SK-N-SH (cell line): ENCODE measurements around the gene MUC2. TPM values are rescaled to one million over a fixed set of nuclear protein-coding genes. Genes with fewer than 3 reads are reported as not detected.

Experiments
- CTCF ChIA-PET: fragments of 300-600, 350-600 bp; formaldehyde crosslinking; extraction: SDS; loops from one replicate; lab custom pipeline; 2021; lab: Yijun Ruan, JAX
- POLR2A ChIA-PET: fragments of 350-600 bp; sonication (Branson Sonifier 250); formaldehyde crosslinking; extraction: SDS; loops from one replicate; lab custom pipeline; 2020; ENCODE audit warnings: antibody characterized with exemption, inconsistent platforms; lab: Yijun Ruan, JAX
- DNase-seq: peaks from one replicate; pipeline ENCODE4 v3.0.0; 2012
- H2AFZ ChIP-seq: fragments of 200-600 bp; sonication (generic); 2 replicates; pipeline ENCODE4 v1.8.1; 2016; ENCODE audit warnings: antibody characterized with exemption, mild to moderate bottlenecking, low read depth
- H3F3A ChIP-seq: fragments of 200-600 bp; sonication (generic); replicated peaks from 2 replicates; pipeline ENCODE3; 2016; ENCODE audit warnings: antibody characterized with exemption, mild to moderate bottlenecking; ENCODE audit not compliant: insufficient read depth
- H3K27ac ChIP-seq, 2 experiments: fragments of 200-500 bp in 1 of 2; fragments of 200-600 bp in 1 of 2; sonication (Bioruptor generic) in 1 of 2; sonication (generic), shearing (Covaris generic) in 1 of 2; 2 replicates each; pipeline versions ENCODE4 v1.5.1 to v1.6.1; 2014 to 2016; ENCODE audit warnings: low read depth in 2 of 2, inconsistent platforms in 1 of 2, low read length in 1 of 2, mild to moderate bottlenecking in 1 of 2, mixed read lengths in 1 of 2
- H3K27me3 ChIP-seq: fragments of 200-600 bp; sonication (generic), shearing (Covaris generic); 2 replicates; pipeline ENCODE4 v1.6.1; 2016; ENCODE audit warnings: mixed run types; ENCODE audit not compliant: insufficient read depth
- H3K36me3 ChIP-seq, 2 experiments: fragments of 200-500 bp in 1 of 2; fragments of 200-600 bp in 1 of 2; sonication (Bioruptor generic) in 1 of 2; sonication (generic) in 1 of 2; replicated peaks in 1 of 2; 2 replicates each; pipeline versions ENCODE3 to v1.5.1; 2014 to 2016; ENCODE audit warnings: low read length in 1 of 2, mild to moderate bottlenecking in 1 of 2; ENCODE audit not compliant: insufficient read depth in 2 of 2, control insufficient read depth in 1 of 2
- H3K4me1 ChIP-seq, 2 experiments: fragments of 200-500 bp in 1 of 2; fragments of 200-600 bp in 1 of 2; sonication (Bioruptor generic) in 1 of 2; sonication (generic), shearing (Covaris generic) in 1 of 2; 2 replicates each; pipeline versions ENCODE4 v1.5.1 to v1.6.1; 2014 to 2016; ENCODE audit warnings: low read depth in 1 of 2, low read length in 1 of 2, mixed run types in 1 of 2; ENCODE audit not compliant: insufficient read depth in 2 of 2, control insufficient read depth in 1 of 2
- H3K4me2 ChIP-seq: fragments of 200-600 bp; sonication (generic), shearing (Covaris generic); 2 replicates; pipeline ENCODE4 v1.6.1; 2017; ENCODE audit warnings: mixed run types
- H3K4me3 ChIP-seq, 2 experiments: fragments of 200-500 bp in 1 of 2; fragments of 200-600 bp in 1 of 2; sonication (Bioruptor generic) in 1 of 2; sonication (generic), shearing (Covaris generic) in 1 of 2; 2 replicates each; pipeline versions ENCODE4 v1.5.1 to v1.8.1; 2014 to 2016; ENCODE audit warnings: low read depth in 2 of 2, inconsistent platforms in 1 of 2, low read length in 1 of 2, mild to moderate bottlenecking in 1 of 2, mixed read lengths in 1 of 2, moderate library complexity in 1 of 2
- H3K79me2 ChIP-seq: fragments of 200-600 bp; sonication (generic); 2 replicates; pipeline ENCODE4 v1.8.1; 2017; ENCODE audit warnings: mild to moderate bottlenecking; ENCODE audit not compliant: insufficient read depth
- H3K9ac ChIP-seq: fragments of 200-600 bp; sonication (generic); 2 replicates; pipeline ENCODE4 v1.6.1; 2017; ENCODE audit warnings: mixed run types
- H3K9me2 ChIP-seq: fragments of 200-600 bp; sonication (generic); 2 replicates; pipeline ENCODE4 v1.6.1; 2017; ENCODE audit warnings: mixed run types
- H3K9me3 ChIP-seq: fragments of 200-600 bp; sonication (generic); 2 replicates; pipeline ENCODE4 v1.6.1; 2017; ENCODE audit warnings: mixed run types, mild to moderate bottlenecking, moderate library complexity
- H4K20me1 ChIP-seq: fragments of 200-600 bp; sonication (generic); 2 replicates; pipeline ENCODE4 v1.6.1; 2017; ENCODE audit warnings: mild to moderate bottlenecking, mixed run types; ENCODE audit not compliant: insufficient read depth
- FOSL2 ChIP-seq: IDR thresholded peaks from 2 replicates; pipeline ENCODE4 v1.4.0; 2012; ENCODE audit warnings: low read depth, mild to moderate bottlenecking, moderate library complexity, borderline replicate concordance
- FOXM1 ChIP-seq: IDR thresholded peaks from 2 replicates; pipeline ENCODE4 v1.4.0; 2012; ENCODE audit warnings: low read depth, mild to moderate bottlenecking
- IRF3 ChIP-seq: fragments of 150-350 bp; IDR thresholded peaks from 2 replicates; pipeline ENCODE4 v1.6.1; 2016; ENCODE audit warnings: mild to moderate bottlenecking, low read depth, low read length
- NRF1 ChIP-seq: IDR thresholded peaks from 2 replicates; pipeline ENCODE4 v1.6.1; 2012; ENCODE audit warnings: low read depth, mild to moderate bottlenecking, low read length
- RAD21 ChIP-seq: IDR thresholded peaks from 2 replicates; pipeline ENCODE4 v1.6.1; 2012; ENCODE audit warnings: mild to moderate bottlenecking, low read length
- REST ChIP-seq: IDR thresholded peaks from 2 replicates; pipeline ENCODE4 v1.6.1; 2012; ENCODE audit warnings: mild to moderate bottlenecking, low read depth, low read length, moderate library complexity
- RFX5 ChIP-seq: IDR thresholded peaks from 2 replicates; pipeline ENCODE4 v1.6.1; 2012; ENCODE audit warnings: mild to moderate bottlenecking, improper control_type of control experiment, low read length
- RXRA ChIP-seq: IDR thresholded peaks from 2 replicates; pipeline ENCODE4 v1.4.0; 2012; ENCODE audit warnings: low read depth, mild to moderate bottlenecking, borderline replicate concordance
- TCF12 ChIP-seq: IDR thresholded peaks from 2 replicates; pipeline ENCODE4 v1.4.0; 2012
- WGBS: methylation state at CpG from one replicate; pipeline ENCODE4 v1.1.6; 2017; ENCODE audit warnings: low lambda C conversion rate; 5-methylcytosine and 5-hydroxymethylcytosine counted together
- polyA plus RNA-seq, 3 experiments: library from polyadenylated mRNA; depleted of rRNA; stranded (reverse); fragments of >200 nt; gene quantifications; 2 replicates each; pipeline ENCODE4 v1.2.3, GENCODE V29; 2012

MUC2 gene
- polyA plus RNA-seq, 1 of the 3 experiments (the other 2 are of a cell fraction) = not detected

GRCh38 chr11:1109918-1110705 is 35.4 kb downstream of the MUC2 start (continued):
- TF ChIP-seq FOSL2 (no peak), REST (no peak), RXRA (no peak), RFX5 (no peak)
- TF ChIP-seq, all 33 proteins: peak for 0

- H3K9me2 ChIP-seq = no peaks in the 10 kb centered on the region
- no peaks in the 10 kb centered on the region for H4K20me1 ChIP-seq
- no peaks in the 10 kb centered on the region for H3K79me2 ChIP-seq
- H3K4me3 ChIP-seq = no peak overlapping the region
- ChIA-PET POLR2A (no interaction called here), CTCF (no interaction called here)
- TF ChIP-seq IRF3 (no peak), RAD21 (no peak), NRF1 (no peak), TCF12 (no peak), FOSL2 (no peak), FOXM1 (no peak)
- H3K9me3 ChIP-seq = no peaks in the 10 kb centered on the region
- 35% methylated on average over 5 of the region's 10 CpGs for WGBS
- DNase-seq = no peak
- no peak overlapping the region for H3K27ac ChIP-seq
- H2AFZ ChIP-seq = no peak overlapping the region
- H3K4me2 ChIP-seq = no peak overlapping the region
- H3F3A ChIP-seq = no peaks in the 10 kb centered on the region
- H3K27me3 ChIP-seq = no peaks in the 10 kb centered on the region
- no peaks in the 10 kb centered on the region for H3K36me3 ChIP-seq
- H3K9ac ChIP-seq = no peak overlapping the region
- no peaks in the 10 kb centered on the region for H3K4me1 ChIP-seq
These were observed 37.0 kb downstream of the MUC2 start for GRCh38 chr11:1111545-1112212.
